Ishikawa (cell line): Measurements from ENCODE around the gene EEF1AKMT4.

ENCODE experiments used
- CEBPB ChIP-seq: IDR thresholded peaks from 2 replicates; pipeline ENCODE4 v1.6.1; 2012
- TAF1 ChIP-seq: IDR thresholded peaks from 2 replicates; pipeline ENCODE4 v1.6.1; 2012; ENCODE audit warnings: low read depth, mild to moderate bottlenecking
- YY1 ChIP-seq: IDR thresholded peaks from 2 replicates; pipeline ENCODE4 v1.6.1; 2012; ENCODE audit warnings: low read depth
- TF ChIP-seq, protein P1 (sequence below): IDR thresholded peaks from 2 replicates; pipeline ENCODE4 v1.6.1; 2012; ENCODE audit warnings: low read depth, mild to moderate bottlenecking

GRCh38 chr3:184237807-184238206, 11.7 kb upstream of the EEF1AKMT4 start:
- TF ChIP-seq TAF1 (no peak), CEBPB (no peak), YY1 (no peak)
- TF ChIP-seq, protein P1, sequence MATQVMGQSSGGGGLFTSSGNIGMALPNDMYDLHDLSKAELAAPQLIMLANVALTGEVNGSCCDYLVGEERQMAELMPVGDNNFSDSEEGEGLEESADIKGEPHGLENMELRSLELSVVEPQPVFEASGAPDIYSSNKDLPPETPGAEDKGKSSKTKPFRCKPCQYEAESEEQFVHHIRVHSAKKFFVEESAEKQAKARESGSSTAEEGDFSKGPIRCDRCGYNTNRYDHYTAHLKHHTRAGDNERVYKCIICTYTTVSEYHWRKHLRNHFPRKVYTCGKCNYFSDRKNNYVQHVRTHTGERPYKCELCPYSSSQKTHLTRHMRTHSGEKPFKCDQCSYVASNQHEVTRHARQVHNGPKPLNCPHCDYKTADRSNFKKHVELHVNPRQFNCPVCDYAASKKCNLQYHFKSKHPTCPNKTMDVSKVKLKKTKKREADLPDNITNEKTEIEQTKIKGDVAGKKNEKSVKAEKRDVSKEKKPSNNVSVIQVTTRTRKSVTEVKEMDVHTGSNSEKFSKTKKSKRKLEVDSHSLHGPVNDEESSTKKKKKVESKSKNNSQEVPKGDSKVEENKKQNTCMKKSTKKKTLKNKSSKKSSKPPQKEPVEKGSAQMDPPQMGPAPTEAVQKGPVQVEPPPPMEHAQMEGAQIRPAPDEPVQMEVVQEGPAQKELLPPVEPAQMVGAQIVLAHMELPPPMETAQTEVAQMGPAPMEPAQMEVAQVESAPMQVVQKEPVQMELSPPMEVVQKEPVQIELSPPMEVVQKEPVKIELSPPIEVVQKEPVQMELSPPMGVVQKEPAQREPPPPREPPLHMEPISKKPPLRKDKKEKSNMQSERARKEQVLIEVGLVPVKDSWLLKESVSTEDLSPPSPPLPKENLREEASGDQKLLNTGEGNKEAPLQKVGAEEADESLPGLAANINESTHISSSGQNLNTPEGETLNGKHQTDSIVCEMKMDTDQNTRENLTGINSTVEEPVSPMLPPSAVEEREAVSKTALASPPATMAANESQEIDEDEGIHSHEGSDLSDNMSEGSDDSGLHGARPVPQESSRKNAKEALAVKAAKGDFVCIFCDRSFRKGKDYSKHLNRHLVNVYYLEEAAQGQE: no peak
